Epithelial cell of proximal tubule (primary cell): ENCODE measurements around the gene LRP3. TPM values are rescaled to one million over a fixed set of nuclear protein-coding genes. Genes with fewer than 3 reads are reported as not detected.
A peak's percentile ranks its signal among the peaks of the same experiment; 100 is the strongest.

ENCODE experiments used
- DNase-seq: peaks from one replicate; pipeline ENCODE4 v3.0.0-alpha.2; 2011; ENCODE audit warnings: low read depth
- H3K4me3 ChIP-seq: 2 replicates; pipeline ENCODE4 v1.5.1; 2011; ENCODE audit warnings: low read depth, mild to moderate bottlenecking, low read length
- CTCF ChIP-seq: conservative IDR thresholded peaks from 2 replicates; pipeline ENCODE4 v1.5.1; 2012; ENCODE audit warnings: low read depth, mild to moderate bottlenecking, low read length
- total RNA-seq: library from RNA; depleted of rRNA; stranded (reverse); fragments of >200 nt; gene quantifications from 2 replicates; pipeline ENCODE4 v1.2.3, GENCODE V29; 2015

Gene LRP3
- total RNA-seq, 1 donor from 2014 or later: 26.3 TPM

DNA sequence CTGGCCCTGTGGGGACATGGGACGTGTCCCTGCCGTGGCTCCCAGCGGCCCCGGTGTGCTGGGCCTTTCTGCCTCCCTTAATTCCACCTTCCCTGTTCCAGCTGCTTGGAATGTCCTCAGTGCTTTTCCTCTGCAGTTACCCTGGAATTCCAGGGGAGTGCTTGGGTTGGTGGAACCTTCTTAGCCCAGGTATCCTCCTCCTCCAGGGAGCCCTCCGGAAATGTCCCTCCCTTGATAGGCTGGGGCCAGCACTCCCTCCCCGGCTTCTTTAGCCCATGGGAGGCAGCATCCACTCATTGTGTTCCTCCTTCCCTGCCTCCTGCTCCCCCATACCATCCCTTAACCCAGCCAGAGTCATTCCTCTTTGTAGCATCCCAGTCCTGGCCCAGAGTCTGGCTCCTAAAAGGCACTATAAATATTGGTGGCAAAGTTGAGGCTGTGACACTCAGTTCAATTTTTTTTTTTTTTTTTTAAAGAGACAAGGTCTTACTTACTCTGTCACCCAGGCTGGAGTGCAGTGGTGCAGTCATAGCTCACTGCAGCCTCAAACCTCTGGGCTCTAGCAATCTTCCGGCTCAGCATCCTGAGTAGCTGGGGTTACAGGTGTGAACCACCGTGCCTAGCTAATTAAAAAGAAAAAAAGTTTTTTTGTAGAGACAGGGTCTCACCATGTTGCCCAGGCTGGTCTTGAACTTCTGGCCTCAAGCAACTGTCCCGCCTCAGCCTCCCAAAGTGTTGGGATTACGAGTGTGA lies 45.3 kb downstream of the LRP3 start:
- TF ChIP-seq CTCF: no peak
- DNase-seq: no peak
- no peak overlapping the region for H3K4me3 ChIP-seq

GRCh38 chr19:33240181-33240771 lies 46.1 kb downstream of the LRP3 start:
- DNase-seq: no peak
- no peak overlapping the region for H3K4me3 ChIP-seq
- TF ChIP-seq CTCF: no peak

- DNase-seq: no peak
- no peak for TF ChIP-seq CTCF
- no peak overlapping the region for H3K4me3 ChIP-seq
These were observed 47.0 kb downstream of the LRP3 start for GRCh38 chr19:33241091-33241529.

- TF ChIP-seq CTCF: peak; percentile 73
- DNase-seq: no peak
- no peak overlapping the region for H3K4me3 ChIP-seq
These were observed 47.5 kb downstream of the LRP3 start for GRCh38 chr19:33241530-33242101.

GRCh38 chr19:33242131-33242530 lies 48.0 kb downstream of the LRP3 start:
- no peak overlapping the region for H3K4me3 ChIP-seq
- TF ChIP-seq CTCF: no peak
- no peak for DNase-seq

DNA sequence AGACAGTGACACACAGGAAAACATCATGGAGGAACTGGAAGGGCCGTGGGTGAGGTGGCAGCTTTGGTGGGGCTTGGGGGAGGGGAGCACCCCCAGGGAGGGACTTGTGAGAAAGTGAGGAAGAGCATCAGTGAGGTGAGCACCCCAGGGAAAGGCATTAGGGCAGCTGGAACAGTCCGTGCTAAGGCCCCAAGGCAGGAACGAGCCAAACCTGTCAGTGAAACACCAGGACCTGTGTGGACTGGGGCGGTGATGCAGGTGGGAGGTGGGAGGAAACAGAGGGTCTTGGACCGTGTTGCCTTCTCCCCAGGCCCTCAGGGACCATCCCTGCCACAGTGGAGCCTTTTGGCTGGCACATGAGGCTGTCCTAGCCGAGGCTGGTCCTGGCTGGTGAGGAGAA lies 48.8 kb downstream of the LRP3 start:
- no peak overlapping the region for H3K4me3 ChIP-seq
- no peak for DNase-seq
- no peak for TF ChIP-seq CTCF
